ENCODE data around the gene EPB41L4B. TPM values are rescaled to one million over a fixed set of nuclear protein-coding genes. Genes with fewer than 3 reads are reported as not detected.
"Not testable (repeated sequence)": the region's sequence is repeated elsewhere in the genome, so short reads cannot be mapped to it uniquely, and the experiment has no call there.

EPB41L4B gene
- total RNA-seq, 2 experiments from 2014 or later, result 0.74 TPM

DNA sequence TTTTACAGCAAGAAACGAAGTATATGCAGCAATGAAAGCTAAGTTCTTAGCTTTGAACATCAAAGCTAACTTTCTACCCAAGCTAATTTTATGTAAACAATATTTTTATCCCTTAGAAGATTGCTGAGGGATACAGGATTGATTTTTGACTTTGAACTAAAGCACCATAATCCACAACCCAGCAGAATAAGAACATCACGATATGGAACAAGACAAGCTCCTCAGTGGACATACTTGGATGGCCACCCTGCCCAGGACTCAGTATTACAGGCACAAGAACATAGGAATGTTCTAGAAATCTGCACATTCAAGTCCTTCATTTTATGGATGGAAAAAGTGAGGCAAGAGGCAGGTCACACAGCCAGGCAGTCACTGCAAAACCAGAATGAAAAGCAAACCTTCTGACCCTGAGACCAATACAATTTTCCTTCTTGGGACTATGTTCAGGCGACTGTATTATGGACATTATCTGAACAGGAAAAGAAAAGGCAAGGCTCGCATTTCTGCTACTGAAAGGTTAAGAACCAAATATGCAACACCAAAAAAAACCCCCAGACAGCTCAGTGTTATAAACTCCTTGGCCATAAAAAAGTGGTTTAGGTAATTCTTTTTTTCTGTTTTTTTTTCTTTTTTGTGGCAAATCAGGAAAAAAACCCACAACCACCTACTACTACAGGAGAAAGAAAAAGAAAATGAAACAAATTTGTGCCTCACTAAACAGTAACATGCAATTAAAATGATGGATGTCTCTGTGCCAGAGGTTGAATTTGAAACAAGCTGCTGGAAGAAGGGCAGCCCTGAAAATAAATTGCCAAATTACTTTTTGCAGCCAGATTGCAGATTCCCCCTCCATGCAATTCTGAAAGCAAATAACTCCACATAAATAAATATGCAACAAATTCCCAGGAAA is 25.4 kb downstream of the EPB41L4B start:
- DNase-seq, result no peak

DNA sequence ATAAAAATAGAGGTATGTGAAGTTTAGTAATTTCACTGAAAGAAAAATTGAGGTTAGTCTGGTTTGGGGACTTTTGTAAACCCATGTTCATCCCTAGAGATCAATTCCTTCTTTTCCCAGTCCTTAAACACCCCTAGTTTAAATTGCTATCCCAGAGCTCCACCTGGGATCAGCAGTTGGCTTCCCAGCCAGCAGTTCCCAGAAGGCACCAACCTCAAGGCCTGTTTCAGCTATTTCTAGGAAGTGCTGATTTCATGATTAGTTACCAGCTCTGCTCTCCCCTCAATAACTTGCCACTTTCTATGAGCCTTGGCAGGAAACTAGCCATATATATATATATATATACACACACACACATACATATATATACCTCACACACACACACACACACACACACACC is 30.5 kb downstream of the EPB41L4B start:
- H3K27ac Mint-ChIP-seq, result no peak overlapping the region
- H3K36me3 Mint-ChIP-seq, result no peaks in the 10 kb centered on the region
- DNase-seq, result no peak
- H3K4me1 Mint-ChIP-seq, result peaks cover 3% of the 10 kb centered on the region
- peaks cover 14% of the 10 kb centered on the region for H3K27me3 Mint-ChIP-seq
- no peak overlapping the region for H3K4me3 Mint-ChIP-seq
- no peaks in the 10 kb centered on the region for H3K9me3 Mint-ChIP-seq

More for the DNA sequence above, 25.4 kb downstream of the EPB41L4B start:
- Mint-ChIP-seq H3K36me3 (no peaks in the 10 kb centered on the region), H3K27ac (no peak overlapping the region), H3K9me3 (peaks cover 2% of the 10 kb centered on the region), H3K4me3 (no peak overlapping the region), H3K4me1 (peaks cover 10% of the 10 kb centered on the region), H3K27me3 (peaks cover 26% of the 10 kb centered on the region)

DNA sequence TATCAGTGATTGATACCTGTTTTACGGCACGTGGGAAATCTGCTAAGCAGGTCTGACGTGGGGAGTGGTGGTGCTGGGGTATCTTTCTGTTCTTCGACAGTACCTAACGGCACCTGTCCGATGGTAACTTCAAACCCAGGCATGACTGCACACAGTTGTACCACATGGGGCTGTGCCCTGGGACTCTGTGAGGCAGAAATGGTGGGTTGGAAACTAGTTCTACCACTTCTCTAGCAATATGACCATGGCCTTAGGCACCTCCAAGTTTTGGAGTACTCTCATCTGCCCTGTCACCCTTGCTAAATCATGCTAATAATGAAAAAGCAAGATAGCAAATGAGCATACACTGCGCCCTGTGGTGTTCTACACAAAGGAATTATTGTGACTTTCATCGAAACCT is 30.9 kb downstream of the EPB41L4B start:
- H3K4me3 Mint-ChIP-seq, result no peak overlapping the region
- peaks cover 19% of the 10 kb centered on the region for H3K27me3 Mint-ChIP-seq
- H3K36me3 Mint-ChIP-seq, result no peaks in the 10 kb centered on the region
- no peak for DNase-seq
- no peak overlapping the region for H3K27ac Mint-ChIP-seq
- no peaks in the 10 kb centered on the region for H3K4me1 Mint-ChIP-seq
- no peaks in the 10 kb centered on the region for H3K9me3 Mint-ChIP-seq

- no peaks in the 10 kb centered on the region for H3K36me3 Mint-ChIP-seq
- no peak overlapping the region for H3K4me3 Mint-ChIP-seq
- no peak for DNase-seq
- H3K4me1 Mint-ChIP-seq, result no peaks in the 10 kb centered on the region
- H3K27me3 Mint-ChIP-seq, result peaks cover 19% of the 10 kb centered on the region
- no peaks in the 10 kb centered on the region for H3K9me3 Mint-ChIP-seq
- no peak overlapping the region for H3K27ac Mint-ChIP-seq
These were observed 31.7 kb downstream of the EPB41L4B start for GRCh38 chr9:109289186-109289585.

- peaks cover 19% of the 10 kb centered on the region for H3K27me3 Mint-ChIP-seq
- no peak overlapping the region for H3K27ac Mint-ChIP-seq
- no peak for DNase-seq
- no peaks in the 10 kb centered on the region for H3K9me3 Mint-ChIP-seq
- no peaks in the 10 kb centered on the region for H3K36me3 Mint-ChIP-seq
- no peaks in the 10 kb centered on the region for H3K4me1 Mint-ChIP-seq
- no peak overlapping the region for H3K4me3 Mint-ChIP-seq
These were observed 33.9 kb downstream of the EPB41L4B start for GRCh38 chr9:109286981-109287380.

DNA sequence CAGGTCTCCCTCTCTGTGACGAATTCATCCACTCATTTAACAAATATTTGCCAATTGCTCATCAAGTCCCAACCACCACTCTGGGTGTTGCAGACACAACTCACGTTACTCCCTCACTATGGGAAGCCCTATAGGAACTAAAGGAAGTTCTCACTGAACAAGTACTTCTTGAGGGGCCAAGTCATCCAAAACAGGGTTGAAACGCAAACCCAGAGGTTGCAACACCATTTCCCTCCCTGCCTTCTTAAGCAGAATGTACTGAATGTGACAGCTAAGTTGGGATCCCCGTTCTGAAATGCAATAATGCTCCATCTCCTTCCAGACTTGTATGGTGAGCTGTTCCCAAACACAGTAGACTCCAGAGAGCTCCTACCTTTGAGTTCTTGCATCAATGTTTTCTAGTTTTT is 34.3 kb downstream of the EPB41L4B start:
- Mint-ChIP-seq H3K9me3 (no peaks in the 10 kb centered on the region), H3K4me3 (no peak overlapping the region), H3K4me1 (no peaks in the 10 kb centered on the region), H3K27ac (no peak overlapping the region), H3K27me3 (peaks cover 19% of the 10 kb centered on the region), H3K36me3 (no peaks in the 10 kb centered on the region)
- no peak for DNase-seq

DNA sequence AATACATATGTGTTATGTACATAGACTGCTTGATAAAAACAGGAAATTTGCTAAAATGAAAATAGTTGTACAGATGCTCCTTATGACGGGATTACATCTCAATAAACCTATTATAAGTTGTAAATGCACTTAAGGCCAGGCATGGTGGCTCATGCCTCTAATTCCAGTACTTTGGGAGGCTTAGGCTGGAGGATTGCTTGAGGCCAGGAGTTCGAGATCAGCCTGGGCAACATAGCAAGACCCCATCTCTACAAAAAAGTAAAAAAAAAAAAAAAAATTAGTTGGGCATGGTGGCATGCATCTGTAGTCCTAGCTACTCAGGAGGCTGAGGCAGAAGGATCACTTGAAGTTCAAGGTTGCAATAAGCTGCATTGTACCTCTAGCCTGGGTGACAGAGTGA is 37.2 kb downstream of the EPB41L4B start:
- not testable (repeated sequence) for H3K9me3 Mint-ChIP-seq, DNase-seq, H3K4me3 Mint-ChIP-seq

GRCh38 chr9:109283012-109283411 is 37.8 kb downstream of the EPB41L4B start:
- H3K27ac Mint-ChIP-seq, result no peak overlapping the region
- no peak for DNase-seq
- no peaks in the 10 kb centered on the region for H3K36me3 Mint-ChIP-seq
- H3K4me3 Mint-ChIP-seq, result no peak overlapping the region
- peaks cover 13% of the 10 kb centered on the region for H3K27me3 Mint-ChIP-seq
- H3K9me3 Mint-ChIP-seq, result no peaks in the 10 kb centered on the region
- H3K4me1 Mint-ChIP-seq, result no peaks in the 10 kb centered on the region

More for the DNA sequence above, 37.2 kb downstream of the EPB41L4B start:
- H3K27ac Mint-ChIP-seq, H3K4me1 Mint-ChIP-seq, H3K36me3 Mint-ChIP-seq: not testable (repeated sequence)
- peaks cover 13% of the 10 kb centered on the region for H3K27me3 Mint-ChIP-seq

GRCh38 chr9:109282302-109282701 is 38.6 kb downstream of the EPB41L4B start:
- H3K27ac Mint-ChIP-seq, result no peak overlapping the region
- no peak overlapping the region for H3K4me3 Mint-ChIP-seq
- no peaks in the 10 kb centered on the region for H3K36me3 Mint-ChIP-seq
- no peak for DNase-seq
- H3K27me3 Mint-ChIP-seq, result peaks cover 13% of the 10 kb centered on the region
- no peaks in the 10 kb centered on the region for H3K4me1 Mint-ChIP-seq
- H3K9me3 Mint-ChIP-seq, result no peaks in the 10 kb centered on the region

DNA sequence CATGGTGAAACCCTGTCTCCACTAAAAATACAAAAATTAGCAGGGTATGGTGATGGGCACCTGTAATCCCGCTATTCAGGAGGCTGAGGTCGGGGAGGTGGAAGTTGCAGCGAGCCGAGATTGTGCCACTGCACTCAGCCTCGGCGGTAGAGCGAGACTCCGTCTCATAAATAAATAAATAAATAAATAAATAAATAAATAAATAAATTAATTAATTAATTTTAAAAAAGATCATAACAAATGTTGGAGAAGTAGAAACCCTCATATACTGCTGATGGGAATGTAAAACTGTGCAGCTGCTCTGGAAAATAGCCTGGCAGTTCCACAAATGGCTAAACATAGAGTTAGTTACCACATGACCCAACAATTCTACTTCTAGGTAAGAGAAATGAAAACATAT is 39.3 kb downstream of the EPB41L4B start:
- H3K27ac Mint-ChIP-seq, result no peak overlapping the region
- H3K4me3 Mint-ChIP-seq, result no peak overlapping the region
- no peak for DNase-seq
- no peaks in the 10 kb centered on the region for H3K36me3 Mint-ChIP-seq
- H3K9me3 Mint-ChIP-seq, result no peaks in the 10 kb centered on the region
- no peaks in the 10 kb centered on the region for H3K4me1 Mint-ChIP-seq
- H3K27me3 Mint-ChIP-seq, result peaks cover 17% of the 10 kb centered on the region

DNA sequence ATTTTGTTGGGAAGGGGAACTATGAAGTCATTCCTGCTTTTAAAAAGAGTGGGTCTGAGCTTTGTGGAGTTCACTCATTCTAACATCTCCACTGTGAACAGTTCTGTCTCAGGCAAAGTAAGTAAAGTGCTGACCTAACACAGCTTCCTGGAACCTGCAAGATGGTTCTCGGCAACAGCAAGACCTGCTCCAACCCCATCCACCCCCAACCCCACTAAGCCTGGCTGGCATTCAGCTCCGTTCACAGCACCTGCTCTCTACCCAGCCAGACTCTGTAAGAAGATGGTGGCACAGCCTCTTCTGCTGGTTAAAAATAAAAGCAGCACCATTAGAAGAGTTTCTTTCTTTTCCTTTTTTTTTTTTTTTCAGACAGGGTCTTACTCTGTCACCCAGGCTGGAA is 42.0 kb downstream of the EPB41L4B start:
- Mint-ChIP-seq H3K27ac (no peak overlapping the region), H3K4me1 (no peaks in the 10 kb centered on the region), H3K36me3 (no peaks in the 10 kb centered on the region), H3K9me3 (no peaks in the 10 kb centered on the region), H3K4me3 (no peak overlapping the region), H3K27me3 (peaks cover 14% of the 10 kb centered on the region)
- DNase-seq, result no peak

DNA sequence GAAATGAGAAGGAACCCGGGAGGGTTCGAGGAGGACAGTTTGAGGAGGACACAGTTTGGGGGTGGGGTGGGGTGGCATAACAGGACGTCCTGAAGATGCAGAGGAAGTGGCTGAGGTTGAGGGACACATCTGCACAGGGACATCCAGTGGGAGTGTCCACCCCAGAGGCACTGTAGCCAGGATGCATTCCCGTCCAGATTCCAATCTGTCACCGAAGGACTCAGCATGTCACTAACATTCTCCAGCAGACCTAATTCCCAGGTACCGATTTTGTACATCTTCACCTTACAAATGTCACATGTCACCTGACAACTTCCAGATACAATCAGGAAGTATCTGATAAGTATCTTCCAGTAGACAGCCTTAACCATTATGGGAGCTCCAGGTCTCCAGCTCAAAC is 42.6 kb downstream of the EPB41L4B start:
- H3K9me3 Mint-ChIP-seq, result no peaks in the 10 kb centered on the region
- no peak for DNase-seq
- H3K4me3 Mint-ChIP-seq, result no peak overlapping the region
- H3K27ac Mint-ChIP-seq, result no peak overlapping the region
- H3K4me1 Mint-ChIP-seq, result no peaks in the 10 kb centered on the region
- H3K27me3 Mint-ChIP-seq, result peaks cover 14% of the 10 kb centered on the region
- H3K36me3 Mint-ChIP-seq, result no peaks in the 10 kb centered on the region

DNA sequence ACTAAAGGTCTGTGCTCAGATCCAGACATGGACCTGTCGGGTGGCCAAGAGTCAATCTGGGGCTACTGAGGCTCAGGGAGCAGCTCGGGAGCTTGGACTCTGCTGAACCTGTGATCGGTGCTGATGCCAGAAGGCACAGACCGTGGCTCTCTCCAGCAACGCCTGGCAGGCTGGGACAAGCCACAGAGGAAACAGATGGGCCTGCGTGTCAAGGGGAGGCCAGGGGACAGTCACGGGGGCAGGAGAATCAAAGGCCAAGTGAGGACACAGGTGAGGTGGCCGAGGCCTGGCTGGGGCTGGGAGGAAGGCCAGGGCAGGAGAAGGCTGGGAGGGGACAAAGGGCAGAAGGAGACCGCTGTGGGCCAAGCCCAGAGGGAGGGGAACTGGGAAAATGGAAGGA is 43.4 kb downstream of the EPB41L4B start:
- DNase-seq, result no peak
- no peaks in the 10 kb centered on the region for H3K9me3 Mint-ChIP-seq
- H3K36me3 Mint-ChIP-seq, result no peaks in the 10 kb centered on the region
- no peaks in the 10 kb centered on the region for H3K4me1 Mint-ChIP-seq
- peaks cover 14% of the 10 kb centered on the region for H3K27me3 Mint-ChIP-seq
- no peak overlapping the region for H3K27ac Mint-ChIP-seq
- H3K4me3 Mint-ChIP-seq, result no peak overlapping the region

DNA sequence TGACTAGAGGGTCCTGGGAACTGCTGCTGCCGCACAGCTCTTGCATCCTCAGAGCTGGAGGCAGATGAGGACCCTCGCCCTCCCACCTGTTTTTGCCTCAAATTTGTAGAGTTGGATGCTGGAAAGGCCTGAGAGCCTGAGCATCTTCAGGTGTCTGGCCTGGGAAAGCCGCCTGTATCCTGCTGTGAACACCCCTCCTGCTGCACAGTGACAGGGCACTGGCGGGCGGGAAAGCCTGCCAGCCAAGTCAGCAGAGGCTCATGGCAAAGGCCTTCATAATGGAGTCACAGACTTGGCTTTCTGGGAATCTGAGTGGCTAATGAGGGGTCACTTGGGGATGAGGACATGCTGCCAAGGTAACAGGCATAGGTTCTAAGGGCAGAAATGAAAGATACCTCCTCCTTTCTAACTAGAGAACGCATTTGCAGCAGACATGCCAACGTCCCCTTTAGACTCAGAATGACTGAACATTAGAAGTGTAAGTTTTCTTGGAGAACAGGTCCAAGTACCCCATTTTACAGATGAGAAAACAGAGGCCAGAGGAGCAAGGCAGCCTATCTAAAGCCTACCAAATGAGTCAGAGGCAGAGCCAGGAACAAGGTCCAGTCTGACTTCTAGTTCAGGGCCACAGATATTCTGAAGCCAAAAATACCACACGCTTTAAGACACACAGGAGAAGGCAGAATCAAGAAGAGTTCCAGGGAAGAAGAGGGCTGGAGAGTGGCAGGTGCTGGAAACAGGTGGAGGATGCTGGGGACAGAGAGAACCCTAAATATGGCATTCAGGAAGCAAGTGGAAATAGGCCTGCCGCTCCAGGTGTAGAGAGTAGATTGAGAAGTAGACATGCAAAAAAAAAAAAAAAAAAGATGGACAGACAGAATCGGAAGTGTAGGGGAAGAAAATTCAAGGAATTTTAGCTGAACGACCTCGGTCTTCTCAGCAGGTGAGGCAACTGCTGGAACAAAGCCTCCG is 44.1 kb downstream of the EPB41L4B start:
- no peak overlapping the region for H3K4me3 Mint-ChIP-seq
- no peaks in the 10 kb centered on the region for H3K9me3 Mint-ChIP-seq
- no peak overlapping the region for H3K27ac Mint-ChIP-seq
- H3K27me3 Mint-ChIP-seq, result peaks cover 14% of the 10 kb centered on the region
- DNase-seq, result no peak
- H3K4me1 Mint-ChIP-seq, result no peaks in the 10 kb centered on the region
- no peaks in the 10 kb centered on the region for H3K36me3 Mint-ChIP-seq
